Fibroblast of pulmonary artery (primary cell): ENCODE results near the gene VOPP1.

Source experiments
- DNase-seq: peaks from one replicate; pipeline ENCODE4 v3.0.0-alpha.2; 2010; ENCODE audit warnings: low read depth
- H3K4me3 ChIP-seq: replicated peaks from 2 replicates; pipeline ENCODE4 v1.5.1; 2011; ENCODE audit warnings: low read depth, mild to moderate bottlenecking, control low read depth, low read length, moderate library complexity
- TF ChIP-seq, protein P1 (sequence below): IDR thresholded peaks from 2 replicates; pipeline ENCODE4 v1.5.1; 2011; ENCODE audit warnings: mild to moderate bottlenecking, control low read depth, low read length, inconsistent platforms; ENCODE audit errors: missing control alignments

The VOPP1 gene

DNA sequence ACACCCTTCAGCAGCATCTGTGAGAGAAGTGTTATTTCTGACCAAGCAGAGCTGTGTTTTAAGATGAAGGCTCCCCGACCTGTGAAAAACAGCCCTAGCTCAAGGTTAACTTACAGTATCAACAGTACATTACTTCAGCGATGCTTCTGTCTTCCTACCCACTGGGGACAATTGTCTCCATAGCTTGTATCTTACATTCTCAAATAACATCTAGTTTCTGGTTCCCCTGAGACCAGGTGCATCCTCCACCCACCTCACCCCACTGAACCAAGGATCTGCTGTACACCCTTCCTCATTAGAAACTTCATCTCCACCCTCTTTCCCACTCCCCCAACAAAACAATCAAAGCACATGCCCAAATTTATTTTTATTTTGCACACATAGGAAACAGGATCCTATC, 102.0 kb downstream of the VOPP1 start:
- no peak overlapping the region for H3K4me3 ChIP-seq
- TF ChIP-seq, protein P1, sequence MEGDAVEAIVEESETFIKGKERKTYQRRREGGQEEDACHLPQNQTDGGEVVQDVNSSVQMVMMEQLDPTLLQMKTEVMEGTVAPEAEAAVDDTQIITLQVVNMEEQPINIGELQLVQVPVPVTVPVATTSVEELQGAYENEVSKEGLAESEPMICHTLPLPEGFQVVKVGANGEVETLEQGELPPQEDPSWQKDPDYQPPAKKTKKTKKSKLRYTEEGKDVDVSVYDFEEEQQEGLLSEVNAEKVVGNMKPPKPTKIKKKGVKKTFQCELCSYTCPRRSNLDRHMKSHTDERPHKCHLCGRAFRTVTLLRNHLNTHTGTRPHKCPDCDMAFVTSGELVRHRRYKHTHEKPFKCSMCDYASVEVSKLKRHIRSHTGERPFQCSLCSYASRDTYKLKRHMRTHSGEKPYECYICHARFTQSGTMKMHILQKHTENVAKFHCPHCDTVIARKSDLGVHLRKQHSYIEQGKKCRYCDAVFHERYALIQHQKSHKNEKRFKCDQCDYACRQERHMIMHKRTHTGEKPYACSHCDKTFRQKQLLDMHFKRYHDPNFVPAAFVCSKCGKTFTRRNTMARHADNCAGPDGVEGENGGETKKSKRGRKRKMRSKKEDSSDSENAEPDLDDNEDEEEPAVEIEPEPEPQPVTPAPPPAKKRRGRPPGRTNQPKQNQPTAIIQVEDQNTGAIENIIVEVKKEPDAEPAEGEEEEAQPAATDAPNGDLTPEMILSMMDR, result no peak
- no peak for DNase-seq

DNA sequence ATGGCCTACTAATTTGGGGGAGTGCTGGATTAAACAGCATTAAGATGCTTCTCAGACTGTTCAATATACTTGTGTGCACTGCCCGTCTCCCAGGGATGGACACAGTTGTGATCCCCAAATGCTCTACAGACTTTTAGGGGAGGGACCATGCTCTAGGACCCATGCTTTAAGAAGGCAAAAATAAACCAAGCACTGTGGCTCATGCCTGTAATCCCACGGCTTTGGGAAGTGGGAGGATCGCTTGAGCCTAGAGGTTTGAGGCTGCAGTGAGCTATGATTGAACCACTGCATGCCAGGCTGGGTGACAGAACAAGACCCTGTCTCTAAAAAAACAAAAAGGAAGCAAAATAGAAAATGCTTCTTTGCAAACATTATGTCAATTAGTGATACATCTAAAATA, 102.6 kb downstream of the VOPP1 start:
- TF ChIP-seq, protein P1, result no peak
- no peak for DNase-seq
- no peak overlapping the region for H3K4me3 ChIP-seq

DNA sequence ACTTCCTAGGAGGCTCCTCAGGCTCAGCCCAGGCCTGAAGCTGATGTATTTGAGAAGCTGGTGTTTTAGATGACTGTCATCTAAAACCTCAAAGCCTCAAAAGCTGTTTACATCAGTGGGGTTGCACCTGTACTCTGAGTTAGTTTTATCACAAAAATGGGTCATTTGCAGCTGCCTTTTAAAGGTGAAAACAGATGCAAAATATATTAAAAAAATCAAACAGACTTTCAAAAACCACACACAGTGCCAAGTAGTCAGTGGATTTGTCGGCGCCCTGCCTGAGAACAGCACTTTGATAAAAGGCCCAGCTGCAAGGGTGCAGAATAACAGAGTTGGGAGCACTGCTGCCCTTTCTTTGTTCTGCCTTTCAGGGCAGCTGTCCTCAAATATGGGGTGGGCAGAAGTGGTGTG, 103.0 kb downstream of the VOPP1 start:
- no peak for DNase-seq
- H3K4me3 ChIP-seq, result no peak overlapping the region
- TF ChIP-seq, protein P1, result no peak

DNA sequence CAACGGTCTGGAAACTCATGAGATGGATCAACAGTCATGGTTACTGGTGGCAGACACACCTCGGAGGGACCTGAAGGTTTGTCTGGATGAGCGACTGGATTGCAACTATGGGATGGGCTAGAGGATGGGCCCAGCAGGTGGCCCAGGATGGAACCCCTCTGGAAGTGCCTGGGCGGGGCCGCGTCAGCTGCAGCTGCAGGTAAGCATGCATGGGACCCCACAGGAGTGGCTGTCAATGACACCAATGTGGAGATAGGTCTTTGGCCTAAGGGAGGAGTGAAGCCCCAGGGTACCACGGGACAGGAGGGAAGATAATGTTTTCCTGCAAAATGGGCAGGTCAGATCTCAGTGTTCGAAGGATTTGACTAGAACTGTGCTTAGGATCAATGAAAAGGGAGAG, 103.8 kb downstream of the VOPP1 start:
- H3K4me3 ChIP-seq, result no peak overlapping the region
- TF ChIP-seq, protein P1, result no peak
- DNase-seq, result no peak

DNA sequence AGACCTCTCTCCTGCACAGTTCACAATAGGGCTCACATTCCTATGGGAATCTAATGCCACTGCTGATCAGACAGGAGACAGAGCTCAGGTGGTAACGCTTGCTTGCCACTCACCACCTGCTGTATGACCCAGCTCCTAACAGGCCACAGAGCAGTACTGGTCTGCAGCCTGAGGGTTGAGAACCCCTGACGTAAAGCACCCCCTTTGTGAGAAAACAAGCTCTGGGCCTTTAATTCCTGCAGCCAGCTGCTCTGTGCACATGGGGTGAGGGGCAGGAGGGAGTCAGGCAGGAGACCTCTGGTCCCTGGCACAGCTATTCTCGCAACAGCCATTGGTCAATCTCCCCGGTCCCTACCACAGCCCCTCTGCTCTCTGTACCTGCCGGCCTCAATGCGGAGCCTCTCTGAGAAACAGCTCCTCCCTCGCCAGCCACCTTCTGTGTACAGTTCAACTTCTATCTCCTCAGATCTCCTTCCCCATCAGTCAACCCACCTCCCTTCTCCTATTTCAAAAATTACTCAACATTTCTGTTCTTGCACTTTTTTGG, 105.2 kb downstream of the VOPP1 start:
- no peak for DNase-seq
- TF ChIP-seq, protein P1, result no peak
- H3K4me3 ChIP-seq, result no peak overlapping the region

DNA sequence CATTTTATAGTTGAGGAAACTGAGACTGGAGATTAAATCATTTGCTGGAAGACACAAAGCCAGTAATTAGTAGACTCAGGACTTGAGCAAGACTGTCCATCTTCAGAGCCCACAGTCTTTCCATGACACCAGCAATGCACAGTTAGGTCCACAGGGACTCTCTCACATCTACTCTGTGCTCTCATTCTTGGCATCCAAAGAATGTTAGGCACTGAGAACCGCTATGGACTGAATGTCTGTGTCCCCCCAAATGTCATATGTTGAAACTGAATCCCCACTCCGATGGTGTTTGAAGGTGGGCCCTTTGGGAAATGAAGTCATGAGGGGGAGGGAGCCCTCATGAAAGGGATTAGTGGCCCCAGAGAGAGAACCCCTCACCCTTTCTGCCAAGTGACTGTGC, 106.6 kb downstream of the VOPP1 start:
- no peak overlapping the region for H3K4me3 ChIP-seq
- no peak for DNase-seq
- TF ChIP-seq, protein P1, result no peak

DNA sequence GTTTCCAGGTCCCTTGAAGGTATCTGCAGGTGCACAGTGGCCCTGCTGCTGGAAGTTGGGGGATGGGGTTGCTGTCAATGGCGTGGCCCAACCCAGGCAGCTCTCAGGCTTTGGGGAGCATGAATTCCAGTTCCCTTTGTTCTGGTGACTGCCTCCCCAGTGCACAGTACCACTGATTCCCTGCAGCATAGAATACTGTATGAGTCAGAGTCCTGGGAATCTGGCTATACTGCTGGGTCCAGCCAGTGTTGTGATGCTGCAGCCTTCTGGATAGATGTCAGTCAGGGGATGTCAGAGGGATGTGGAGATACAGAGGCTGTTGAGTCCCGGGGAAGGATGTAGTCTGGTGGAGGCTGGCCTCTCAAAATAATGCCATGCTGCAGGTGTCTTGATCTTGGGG, 107.9 kb downstream of the VOPP1 start:
- no peak for DNase-seq
- TF ChIP-seq, protein P1, result no peak
- no peak overlapping the region for H3K4me3 ChIP-seq
